NCI-H146 (cell line): ENCODE measurements around the gene KIAA1191.

Source experiments
- DNase-seq: peaks from one replicate; lab custom pipeline; 2025; lab: John Stamatoyannopoulos, UW

KIAA1191 gene

GRCh38 chr5:176389135-176390123, 27.9 kb upstream of the KIAA1191 start:
- no peak for DNase-seq

DNA sequence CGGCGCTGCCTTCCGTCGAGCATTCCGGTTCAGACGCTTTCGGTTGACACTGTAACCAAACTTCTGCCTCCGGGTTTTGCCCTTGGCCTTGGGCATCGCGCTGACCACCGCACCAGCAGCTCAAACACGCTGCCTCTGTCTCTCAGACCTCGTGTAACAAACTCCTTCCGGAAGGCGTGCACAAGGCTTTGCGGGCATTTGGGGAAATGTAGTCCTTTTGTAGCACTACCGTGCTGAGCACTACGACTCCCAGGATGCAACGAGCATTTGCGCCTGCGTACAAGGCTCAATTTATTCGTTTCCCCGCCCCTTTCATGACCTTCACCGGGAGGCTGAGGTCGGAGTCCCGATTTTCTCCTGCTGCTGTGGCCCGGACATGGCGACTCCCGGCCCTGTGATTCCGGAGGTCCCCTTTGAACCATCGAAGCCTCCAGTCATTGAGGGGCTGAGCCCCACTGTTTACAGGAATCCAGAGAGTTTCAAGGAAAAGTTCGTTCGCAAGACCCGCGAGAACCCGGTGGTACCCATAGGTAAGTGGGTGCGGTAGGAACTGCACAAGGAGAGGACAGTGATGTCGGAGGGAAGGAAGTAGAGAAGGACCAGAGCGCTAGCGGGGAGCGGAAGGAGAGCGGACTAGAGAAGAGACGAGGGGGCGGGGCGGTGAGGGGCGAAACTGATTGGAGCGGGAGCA, 27.0 kb upstream of the KIAA1191 start, which contains the start of the genes HIGD2A and NOP16:
Gene HIGD2A, plus strand, starts transcription at position 308 of the 691 bp plus-strand sequence. Its CDS starts 69 bp downstream, at position 377.
Gene NOP16, minus strand, starts transcription at position 155 of the 691 bp plus-strand sequence. Its CDS starts 59 bp downstream, at position 96.
- peak; percentile 97 for DNase-seq

GRCh38 chr5:176388003-176388443, 26.5 kb upstream of the KIAA1191 start:
- DNase-seq = peak; percentile 14

GRCh38 chr5:176387384-176387925, 25.9 kb upstream of the KIAA1191 start:
- DNase-seq = no peak

DNA sequence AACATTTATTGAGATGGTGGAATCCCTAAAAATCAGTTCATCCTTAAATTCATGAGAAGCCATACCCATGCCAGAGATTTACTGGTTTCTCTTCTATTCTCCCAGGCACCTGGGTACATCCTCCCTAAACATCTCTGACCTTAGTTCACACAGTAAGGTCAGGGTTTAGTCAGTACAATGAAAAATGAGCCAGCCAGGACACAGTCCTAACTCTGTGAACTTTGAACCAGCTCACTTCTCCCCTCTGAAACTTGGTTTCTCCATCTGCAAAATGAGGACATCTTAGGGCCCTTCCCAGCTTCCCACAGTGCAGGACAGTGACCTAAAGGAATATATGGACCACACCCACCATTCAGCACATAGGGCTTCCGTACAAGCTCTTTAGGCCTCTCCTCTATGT, 24.9 kb upstream of the KIAA1191 start:
- no peak for DNase-seq

- DNase-seq = no peak
These were observed 23.4 kb upstream of the KIAA1191 start for GRCh38 chr5:176384991-176385390.

- no peak for DNase-seq
These were observed 22.9 kb upstream of the KIAA1191 start for GRCh38 chr5:176384366-176384930.

- no peak for DNase-seq
These were observed 22.4 kb upstream of the KIAA1191 start for GRCh38 chr5:176383961-176384360.

DNA sequence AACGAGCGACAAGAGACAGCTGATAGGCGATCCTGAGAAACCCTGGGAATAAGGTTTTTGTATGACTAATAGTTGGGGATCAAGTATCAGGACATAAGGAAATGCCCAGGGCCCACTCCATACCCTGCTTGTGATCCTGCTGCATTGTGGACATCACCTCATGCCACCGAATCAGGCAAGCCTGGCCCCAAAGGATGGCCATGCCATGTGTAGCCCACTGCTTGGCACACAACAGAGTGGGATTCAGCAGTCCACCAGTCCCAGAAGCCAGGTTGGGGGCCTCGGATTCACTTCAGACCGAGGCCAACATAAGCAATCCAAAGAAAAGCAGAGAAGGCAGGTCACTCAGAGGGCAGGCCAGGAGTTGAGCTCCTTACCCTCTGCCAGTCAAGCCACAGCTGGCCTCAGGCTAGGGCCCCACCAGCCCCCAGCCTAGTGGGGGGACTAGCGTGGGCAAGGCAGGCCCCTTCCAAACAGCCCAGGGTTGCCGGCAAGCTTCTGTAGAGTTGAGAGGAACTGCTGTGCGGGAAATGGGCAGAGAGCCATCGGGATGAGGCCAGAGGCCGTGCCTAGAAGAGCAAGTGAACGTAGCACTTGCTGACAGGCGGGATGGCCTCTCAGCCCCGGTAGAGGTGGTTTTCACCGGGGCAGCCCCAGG, 21.8 kb upstream of the KIAA1191 start:
- no peak for DNase-seq

GRCh38 chr5:176382721-176383120, 21.2 kb upstream of the KIAA1191 start:
- DNase-seq = no peak

DNA sequence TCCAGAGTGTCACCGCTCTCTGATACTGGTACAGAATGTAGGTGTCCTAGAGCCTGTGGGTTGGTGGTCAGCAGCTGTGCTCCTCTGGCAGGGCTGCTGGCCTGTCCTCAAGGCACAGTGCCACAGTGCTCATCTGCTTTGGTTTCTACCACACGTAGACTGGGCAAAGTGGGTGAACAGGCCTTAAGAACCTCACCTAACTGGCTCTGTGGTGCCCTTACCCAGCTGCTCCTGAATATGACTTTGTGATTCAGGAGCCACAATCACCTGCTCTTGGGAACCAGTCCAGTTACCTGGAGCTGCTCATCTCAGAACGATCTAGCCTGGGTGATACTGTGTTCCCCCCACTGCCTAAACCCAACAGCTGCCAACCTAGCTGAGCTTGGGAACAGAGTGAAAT, 20.4 kb upstream of the KIAA1191 start:
- DNase-seq = no peak

GRCh38 chr5:176381423-176381822, 19.9 kb upstream of the KIAA1191 start:
- DNase-seq = no peak

DNA sequence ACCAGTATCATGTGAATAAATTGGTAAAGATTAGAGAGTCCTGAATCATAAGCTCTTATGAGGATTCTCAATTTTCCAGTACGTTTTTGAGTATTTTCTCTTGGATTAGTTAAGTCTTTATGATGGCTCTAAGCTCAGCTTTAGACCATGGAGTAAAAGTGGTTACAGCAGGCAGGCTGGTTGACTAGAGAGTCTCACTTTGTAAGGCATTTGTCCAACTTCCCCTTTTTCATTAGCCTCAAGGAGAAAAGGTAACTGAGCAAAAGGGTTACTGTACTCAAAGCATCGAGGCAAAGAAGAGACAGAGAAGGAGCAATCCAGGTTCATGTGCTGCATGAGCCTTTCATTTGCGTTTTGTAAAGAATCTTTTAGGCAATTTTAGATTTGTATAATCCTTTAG, 18.3 kb upstream of the KIAA1191 start:
- no peak for DNase-seq

GRCh38 chr5:176373100-176373818, 11.7 kb upstream of the KIAA1191 start:
- no peak for DNase-seq

DNA sequence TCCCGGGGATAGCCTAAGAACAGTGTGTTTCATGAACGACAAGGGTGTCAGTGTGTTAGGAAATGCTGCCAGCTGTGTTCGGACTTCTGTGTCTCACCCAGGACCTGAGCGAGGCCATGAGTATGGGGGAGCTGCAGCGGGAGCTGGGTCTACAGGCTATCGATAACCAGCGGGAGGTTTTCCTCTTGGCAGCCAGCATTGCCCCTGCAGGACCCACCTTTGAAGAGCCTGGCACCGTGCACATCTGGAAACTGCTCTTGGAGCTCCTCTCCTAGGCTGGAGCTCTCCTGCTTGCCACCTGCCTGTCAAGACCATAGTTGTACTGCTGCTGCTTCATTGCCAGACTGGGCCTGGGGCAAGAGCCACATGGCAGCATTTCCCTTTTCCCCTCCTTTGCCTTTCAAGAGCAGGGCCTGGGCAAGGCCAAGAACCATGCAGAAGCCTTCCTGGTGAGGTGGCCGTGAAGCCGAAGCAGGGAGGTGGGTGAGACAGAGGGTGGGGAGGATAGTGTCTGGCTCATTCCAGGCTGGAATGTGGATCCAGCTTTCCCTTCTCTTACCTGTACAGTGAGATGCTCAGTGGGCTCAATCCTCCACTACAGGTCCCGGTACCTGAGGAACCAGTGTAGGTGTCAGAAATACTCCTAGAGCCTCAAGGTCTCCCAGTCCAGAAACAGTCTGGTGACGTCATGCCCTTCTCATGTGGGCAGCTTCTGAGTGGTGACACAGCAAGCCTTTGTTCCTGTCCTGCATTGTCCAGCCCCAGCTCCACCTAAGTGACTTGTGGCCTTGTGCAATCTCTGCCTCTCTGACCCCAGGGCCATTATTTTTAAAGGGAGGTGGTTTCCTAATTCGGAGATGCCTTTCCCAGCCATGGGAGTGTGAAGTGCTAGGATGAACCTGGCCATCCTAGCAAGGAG, 10.3 kb upstream of the KIAA1191 start:
- DNase-seq = no peak

- DNase-seq = no peak
These were observed 8.6 kb upstream of the KIAA1191 start for GRCh38 chr5:176369934-176370711.

- no peak for DNase-seq
These were observed 7.2 kb upstream of the KIAA1191 start for GRCh38 chr5:176368726-176369125.

DNA sequence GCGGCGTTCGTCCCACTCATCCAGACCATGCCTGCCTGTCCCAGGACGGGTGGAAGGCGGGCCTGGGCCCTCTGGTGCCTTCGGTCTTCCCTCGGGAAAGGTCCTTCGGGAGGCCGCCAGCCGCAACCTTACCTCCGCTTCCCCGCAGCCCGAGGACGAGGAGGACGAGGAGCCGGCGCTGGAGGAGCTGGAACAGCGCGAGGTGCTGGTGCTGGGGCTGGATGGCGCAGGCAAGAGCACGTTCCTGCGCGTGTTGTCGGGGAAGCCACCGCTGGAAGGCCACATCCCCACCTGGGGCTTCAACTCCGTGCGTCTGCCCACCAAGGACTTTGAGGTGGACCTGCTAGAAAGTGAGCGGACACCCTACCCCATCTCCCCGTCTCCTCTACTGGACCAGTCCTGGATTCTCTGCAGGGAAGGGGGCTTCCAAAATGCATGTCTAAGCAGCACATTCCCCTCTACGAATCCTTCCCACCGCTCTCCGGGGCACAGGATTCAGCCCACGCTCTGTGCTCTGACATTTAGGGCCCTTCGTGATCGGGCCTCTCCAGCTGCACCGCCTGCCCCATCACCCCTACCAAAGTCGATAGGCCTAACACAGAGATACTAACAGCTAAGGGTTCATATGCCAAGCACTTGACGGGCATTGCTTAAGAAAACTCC, 4.8 kb upstream of the KIAA1191 start:
- no peak for DNase-seq
